ENCODE measurements around the gene PDGFA.
"Not testable (repeated sequence)": the region's sequence is repeated elsewhere in the genome, so short reads cannot be mapped to it uniquely, and the experiment has no call there.

The PDGFA gene

DNA sequence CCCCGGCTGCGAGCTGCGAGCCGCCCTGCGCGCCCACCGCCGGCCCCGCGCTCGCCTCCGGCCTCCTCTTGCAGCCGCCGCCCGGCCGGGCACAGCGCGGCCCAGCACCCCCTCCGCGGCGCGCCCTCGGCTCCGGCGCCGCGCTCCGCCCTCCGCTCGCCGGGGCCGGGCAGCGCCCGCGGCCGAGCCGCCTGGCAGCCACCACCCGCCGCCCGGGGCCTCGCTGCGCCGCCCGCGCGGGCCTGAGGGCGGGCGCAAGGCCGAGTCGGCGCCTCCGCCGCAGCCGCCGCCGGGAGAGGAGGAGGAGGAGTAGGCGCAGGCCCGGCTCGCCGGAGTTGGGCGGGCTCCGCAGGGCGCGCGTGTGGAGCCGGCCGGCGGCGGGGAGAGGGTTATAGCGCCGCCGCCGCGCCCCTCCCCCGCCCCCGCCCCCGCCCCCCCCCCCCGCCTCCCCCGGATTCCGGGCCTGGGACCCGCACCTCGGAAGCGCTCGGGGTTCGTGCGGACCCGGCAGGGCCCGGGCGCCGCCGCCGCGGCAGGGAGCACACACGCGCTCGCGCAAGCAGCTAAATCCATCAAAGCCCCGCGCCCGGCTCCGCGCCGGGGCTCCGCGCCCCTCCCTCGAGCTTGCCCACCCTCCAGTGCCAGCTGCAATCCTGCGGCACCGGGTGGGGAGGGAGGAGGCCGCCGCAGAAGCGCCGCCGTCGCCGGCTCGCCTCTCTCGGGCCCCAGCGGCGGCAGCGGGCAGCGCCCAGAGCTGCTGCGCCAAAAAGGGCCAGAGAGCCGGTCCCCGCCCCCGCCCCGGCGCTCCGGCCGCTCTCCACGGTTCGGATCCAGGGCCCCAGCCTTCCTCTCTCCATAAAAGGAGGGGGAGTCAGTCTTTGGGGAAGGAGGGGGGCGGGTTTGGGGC, at the start of gene PDGFA:
Gene PDGFA, minus strand, starts transcription at position 363 of the 907 bp plus-strand sequence. CDS start 845 bp downstream, outside the sequence.
- DNase-seq: no peak

DNA sequence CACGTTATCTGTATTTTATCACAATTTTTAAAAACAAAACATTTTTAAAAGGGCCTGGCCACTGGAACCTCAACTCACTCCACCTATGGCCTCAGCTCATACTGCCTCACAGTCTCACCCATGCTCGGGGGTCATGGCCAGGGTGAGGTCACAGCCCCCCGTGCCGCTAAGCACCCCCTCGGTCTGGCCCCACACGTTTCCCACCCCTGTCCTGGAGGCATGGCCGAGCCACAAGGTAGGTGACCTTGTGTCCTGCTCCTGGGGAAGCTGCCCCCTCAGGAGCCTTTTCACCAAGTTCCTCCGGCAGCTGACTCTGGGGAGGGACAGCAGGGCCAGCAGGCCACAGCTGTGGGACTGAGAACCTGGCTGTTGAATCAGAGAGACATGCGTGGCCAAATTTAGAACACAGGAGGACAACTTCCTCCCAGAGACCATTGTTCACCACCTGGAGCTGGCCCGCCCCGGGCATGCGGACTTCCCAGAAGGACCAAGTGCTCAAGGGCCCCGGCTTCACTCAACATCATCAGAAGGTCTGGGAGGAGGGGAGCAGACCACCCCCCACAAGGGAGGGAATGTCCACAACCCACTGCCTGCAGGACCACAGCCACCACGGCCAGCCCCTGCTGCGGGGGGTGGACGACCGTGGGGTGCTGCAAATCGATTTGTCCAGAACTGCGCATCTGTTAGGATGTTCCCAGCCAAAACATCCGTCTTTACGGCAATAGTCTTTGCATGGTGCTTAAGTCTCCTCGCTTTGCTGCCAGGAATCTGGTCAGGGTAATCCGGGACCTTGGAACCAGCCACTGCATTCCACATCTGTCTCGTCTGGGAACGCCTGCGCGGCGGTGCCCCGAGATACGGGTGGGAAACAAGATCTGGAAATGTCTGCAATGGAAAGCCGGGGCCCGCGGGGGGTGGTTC, 48.6 kb upstream of the PDGFA start:
- no peak for DNase-seq

DNA sequence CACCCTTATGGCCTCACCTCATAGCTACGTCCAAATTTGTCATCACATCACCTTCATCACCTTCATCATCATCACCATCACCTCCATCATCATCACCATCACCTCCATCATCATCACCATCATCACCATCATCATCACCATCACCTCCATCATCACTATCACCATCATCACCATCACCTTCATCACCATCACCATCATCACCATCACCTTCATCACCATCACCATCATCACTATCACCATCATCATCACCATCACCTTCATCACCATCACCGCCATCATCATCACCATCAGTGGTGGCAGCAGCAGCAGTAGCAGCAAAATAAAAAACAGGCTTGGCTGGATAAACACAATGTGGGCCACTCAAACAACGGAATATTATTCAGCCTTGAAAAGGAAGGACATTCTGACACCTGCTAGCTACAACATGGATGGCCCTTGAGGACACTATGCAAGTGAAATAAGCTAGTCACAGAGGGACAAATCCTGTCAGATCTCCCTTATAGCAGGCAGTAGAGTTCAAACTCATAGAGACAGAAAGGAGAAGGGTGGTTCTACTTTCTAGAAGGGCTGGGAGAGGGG, 47.7 kb upstream of the PDGFA start:
- DNase-seq: no peak

- no peak for DNase-seq
Measured at GRCh38 chr7:566100-566499, 46.5 kb upstream of the PDGFA start.

DNA sequence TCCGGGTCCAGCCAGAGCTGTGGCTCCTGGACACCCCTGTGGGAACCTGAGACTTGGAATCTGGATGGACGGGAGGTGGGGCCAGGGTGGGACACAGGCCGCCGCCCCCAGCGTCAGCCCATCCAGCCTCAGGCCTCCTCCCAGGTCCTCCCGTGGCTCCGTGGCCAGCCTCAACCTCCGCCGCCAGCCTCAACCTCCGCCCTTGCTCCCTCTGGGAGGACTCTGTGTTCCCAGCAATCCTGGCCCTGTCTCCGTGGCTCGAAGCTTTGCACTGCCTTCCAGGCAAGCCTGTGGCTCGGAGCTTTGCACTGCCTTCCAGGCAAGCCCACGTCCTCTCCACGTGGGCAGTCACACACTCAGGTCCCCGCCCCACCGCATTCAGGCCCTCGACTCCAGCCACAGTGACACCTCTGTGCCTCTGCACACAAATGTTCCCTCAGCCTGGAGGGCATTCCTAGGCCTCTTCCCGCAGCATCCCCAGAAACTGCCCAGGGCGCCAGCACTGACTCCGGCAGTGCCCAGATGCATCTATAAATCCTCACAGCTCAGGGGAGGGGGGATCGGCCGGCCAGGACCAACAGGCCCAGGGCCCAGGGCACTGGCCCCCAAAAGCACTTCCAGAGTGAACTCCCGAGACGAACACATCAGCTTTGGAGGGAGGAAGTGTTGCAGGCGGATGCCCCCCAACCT, 44.7 kb upstream of the PDGFA start:
- no peak for DNase-seq

- no peak for DNase-seq
Measured at GRCh38 chr7:563629-564170, 44.1 kb upstream of the PDGFA start.

DNA sequence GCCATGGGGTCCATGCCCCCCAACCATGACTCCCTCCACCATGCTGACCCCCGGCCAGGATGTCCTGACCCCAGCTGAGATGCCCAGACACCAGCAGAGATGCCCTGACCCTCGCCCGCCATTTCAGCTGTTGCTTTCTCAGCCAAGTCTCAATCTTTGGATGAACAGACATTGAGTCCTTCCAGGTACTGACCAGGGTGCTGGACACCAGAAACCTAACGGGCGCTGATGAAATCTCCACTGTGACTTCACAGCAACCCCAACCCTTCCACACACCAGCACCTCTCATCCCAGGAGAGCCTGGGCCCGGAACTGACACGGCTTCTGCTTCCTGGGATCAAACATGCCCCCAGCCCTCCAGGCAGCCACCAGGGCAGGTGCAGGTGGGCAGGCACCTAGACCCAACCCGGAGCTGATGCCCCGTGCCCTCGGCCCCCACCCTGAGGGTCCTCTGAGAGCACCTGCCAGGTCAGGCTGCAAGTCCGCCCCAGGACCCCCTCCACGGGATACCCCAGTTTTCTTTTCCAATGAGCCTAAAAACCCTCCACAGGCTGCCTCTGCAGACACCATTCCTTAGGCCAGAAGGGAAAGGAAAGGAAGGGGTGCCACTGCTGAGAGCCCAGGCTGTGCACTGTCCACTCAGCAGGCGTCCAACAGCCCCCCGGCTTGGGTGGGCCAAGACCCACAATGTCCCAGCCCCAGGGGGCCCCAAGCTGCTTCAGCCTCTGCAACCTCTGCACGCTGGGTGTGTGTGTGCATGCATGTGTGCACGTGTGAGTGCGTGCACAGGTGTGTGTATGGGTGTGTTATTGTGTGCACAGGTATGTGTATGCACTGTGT, 43.4 kb upstream of the PDGFA start:
- DNase-seq: no peak

- no peak for DNase-seq
Measured at GRCh38 chr7:562374-562675, 42.7 kb upstream of the PDGFA start.

DNA sequence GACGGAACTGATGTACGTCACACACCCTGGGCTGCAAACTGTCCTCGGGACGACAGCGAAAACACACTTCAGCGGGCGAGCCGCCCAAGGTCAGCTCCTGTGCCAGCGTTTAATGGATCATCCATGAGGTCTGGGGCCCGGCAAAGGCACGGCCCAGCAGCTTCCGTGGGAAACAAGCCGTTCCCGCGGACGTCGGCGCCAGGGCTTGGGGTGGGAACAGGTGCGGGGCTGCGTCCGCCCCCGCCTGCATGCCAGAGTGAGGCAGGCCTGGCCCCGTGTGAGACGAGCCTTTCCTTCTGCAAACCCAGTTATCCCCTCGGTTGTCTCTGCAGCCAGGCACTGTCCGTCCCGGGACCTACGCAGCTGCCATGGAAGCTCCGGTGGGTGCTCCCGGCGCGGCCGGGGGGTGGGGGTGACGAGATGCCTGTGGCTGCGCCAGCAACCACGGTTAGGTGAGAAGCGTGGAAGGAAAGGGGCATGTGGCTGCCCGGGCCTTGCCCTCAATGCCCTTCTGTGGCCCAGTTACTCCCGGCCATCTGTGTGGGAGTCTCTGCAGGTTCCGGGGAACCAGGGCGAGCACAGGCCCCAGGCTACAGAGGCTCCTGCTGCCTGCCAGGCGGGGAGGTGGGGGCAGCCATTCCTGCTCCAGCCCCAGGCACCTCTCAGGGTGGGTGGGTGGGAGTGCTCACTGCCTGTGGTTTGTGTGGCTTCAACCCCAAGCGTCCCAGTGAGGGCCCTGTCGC, 42.2 kb upstream of the PDGFA start:
- no peak for DNase-seq

DNA sequence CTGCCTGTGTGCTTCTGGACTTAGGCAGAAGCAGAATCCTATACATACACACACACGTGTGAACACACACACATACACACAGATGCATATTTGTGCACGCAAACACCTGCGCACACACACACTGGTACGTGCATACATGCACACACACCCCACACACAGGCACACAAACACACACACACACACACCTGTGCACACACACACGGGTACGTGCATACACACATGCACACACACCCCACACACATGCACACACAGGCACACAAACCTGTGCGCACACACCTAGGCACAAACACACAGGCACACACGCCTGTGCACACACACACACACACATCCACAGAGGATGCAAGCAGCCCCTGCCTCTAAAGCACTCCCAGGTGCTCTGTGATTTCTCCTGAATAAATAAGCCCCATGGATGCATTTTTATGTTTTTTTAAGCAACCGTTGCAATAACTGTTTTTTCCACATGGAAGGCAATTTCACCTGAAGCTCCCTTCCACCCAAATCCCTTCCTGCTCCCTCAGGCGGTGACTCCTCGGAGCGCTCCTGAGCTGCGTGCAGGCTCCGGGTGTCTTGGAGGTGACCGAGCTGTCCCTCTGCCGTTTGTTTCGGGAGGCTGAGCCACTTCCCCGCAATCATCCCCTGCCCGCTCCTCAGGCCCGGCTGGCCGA, 41.5 kb upstream of the PDGFA start:
- DNase-seq: no peak

GRCh38 chr7:559396-559705, 39.7 kb upstream of the PDGFA start:
- no peak for DNase-seq

DNA sequence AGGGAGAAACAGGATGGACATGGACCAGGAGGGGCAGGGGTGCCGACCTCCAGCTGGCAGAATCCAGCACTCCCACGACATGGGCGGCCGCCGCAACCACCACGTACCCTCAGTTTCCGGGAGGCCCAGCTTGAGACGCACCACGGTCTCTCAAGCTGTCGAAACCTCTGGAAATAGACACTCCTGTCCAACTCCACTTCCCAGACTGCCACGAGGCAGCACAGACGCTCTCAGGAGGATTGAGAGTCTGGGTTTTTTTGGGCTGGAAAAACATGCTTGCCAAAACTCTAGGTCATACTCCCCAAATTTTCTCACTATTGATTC, 37.9 kb upstream of the PDGFA start:
- DNase-seq: no peak

DNA sequence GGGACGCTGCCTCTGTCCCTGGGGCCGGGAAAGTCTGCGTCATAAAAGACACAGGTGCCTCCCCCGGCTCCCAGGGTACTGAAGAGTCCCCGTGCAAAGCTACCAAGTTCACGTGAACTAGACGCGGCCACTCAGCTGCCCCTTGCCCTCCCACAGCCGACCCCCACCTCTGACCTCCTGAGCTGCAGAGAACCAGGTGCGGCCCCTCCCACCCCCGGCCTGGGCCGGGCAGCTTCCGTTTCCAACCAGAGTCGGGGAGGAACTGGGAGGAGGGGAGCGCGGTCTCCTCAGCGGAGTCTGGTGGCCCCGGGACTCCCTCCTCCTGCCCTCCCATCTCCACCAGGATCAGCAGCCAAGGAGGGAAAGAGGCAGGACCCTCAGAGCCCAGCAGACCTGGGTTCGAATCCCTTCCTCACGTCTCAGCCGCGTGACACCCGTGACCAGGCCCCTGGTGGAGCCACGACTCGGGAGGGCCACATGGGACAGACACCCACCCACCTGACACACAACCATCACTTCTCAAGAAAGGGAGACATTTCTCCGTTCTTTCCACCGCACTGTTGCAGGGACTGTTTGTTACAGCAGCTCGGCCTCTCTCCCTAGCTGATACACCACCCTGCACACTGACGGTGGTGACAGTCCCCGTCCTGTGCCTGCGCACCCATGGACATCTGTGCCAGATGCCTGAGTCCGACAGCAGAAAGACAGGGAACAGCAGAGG, 37.4 kb upstream of the PDGFA start:
- no peak for DNase-seq

GRCh38 chr7:556291-556826, 36.7 kb upstream of the PDGFA start:
- DNase-seq: no peak

DNA sequence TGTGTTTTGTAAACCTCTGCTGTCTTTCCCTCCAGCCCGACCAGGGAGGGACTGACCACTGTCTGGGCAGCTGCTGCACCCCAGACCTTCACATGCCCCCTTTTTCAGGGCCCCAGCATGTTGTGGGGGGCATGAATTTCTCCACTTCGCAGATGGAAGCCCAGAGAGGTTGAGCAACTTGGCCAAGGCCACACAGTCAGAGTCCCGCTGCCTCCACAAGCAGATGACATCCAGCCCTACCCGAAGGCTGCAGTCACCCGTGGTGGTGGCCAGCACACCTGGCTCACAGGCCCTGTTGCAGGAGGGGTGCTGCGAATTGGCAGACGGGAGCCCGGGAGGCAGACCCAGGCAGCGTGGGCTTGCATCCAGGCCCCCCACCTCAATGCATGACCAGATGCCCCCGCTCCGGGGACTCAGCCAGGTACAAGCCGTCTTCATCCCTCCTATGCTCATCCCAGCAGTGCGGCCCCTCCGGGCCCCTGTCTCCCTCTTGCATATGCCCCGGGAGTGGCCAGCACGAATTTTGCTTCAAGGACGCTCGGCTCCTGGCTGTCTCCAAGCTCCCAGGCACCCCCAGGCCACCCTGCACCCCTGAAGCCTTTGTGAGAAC, 36.0 kb upstream of the PDGFA start:
- DNase-seq: no peak

GRCh38 chr7:553636-554111, 34.0 kb upstream of the PDGFA start:
- no peak for DNase-seq

DNA sequence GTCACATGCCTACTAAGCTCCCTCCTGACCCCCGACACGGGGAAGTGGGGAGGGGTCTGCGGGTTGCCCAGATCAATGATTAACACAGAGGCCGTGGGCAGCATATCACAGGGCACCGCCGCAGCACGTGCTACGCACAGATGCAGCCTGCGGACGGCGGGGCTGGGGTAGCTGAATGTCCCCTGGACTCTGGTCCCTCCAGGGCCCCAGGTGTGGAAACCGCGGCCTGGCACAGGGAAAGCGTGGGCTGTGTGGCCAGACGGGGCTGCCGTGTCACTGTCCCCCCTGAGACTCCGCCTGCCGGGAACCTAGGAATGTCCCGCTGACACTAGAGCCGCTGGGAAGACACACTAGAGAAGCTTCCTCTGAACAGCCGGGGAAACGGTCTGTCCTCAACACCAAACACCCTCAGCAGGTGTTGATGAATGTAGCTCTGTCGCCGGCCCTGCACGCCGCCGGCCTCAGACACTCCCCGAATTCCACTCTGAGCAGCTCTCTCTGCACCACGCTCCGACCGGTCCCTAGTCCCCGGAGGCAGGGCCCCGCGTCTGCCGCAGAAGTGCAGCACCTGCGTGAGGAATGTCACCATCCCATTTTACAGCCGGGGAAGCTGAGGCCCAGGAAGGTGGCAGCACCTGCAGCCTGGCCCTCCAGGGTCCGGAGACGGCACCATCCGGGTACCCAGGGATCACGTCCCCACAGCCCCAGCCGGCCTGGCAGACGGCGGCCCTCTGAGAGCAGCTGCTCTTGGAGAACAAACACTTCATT, 33.4 kb upstream of the PDGFA start:
- no peak for DNase-seq

- not testable (repeated sequence) for DNase-seq
Measured at GRCh38 chr7:552151-552867, 32.7 kb upstream of the PDGFA start.

Data from NCI-H1417 treated with DMSO at 0.1 percent for 48 hours (cell line).